AG10803 (cell line): ENCODE data around the gene WSB1.
"Not testable (repeated sequence)": the region's sequence is repeated elsewhere in the genome, so short reads cannot be mapped to it uniquely, and the experiment has no call there.

Experiments
- DNase-seq: peaks from one replicate; pipeline ENCODE4 v3.0.0; 2010; ENCODE audit warnings: low read depth
- H3K4me3 ChIP-seq: 2 replicates; pipeline ENCODE4 v1.5.1; 2011; ENCODE audit warnings: mild to moderate bottlenecking, low read length, control low read depth
- CTCF ChIP-seq: conservative IDR thresholded peaks from 2 replicates; pipeline ENCODE4 v1.5.1; 2011; ENCODE audit warnings: mild to moderate bottlenecking, low read length, control low read depth, inconsistent platforms

Gene WSB1

GRCh38 chr17:27268394-27269085 is 25.4 kb upstream of the WSB1 start:
- DNase-seq = no peak
- TF ChIP-seq CTCF = no peak
- H3K4me3 ChIP-seq = no peak overlapping the region

- no peak for TF ChIP-seq CTCF
- no peak overlapping the region for H3K4me3 ChIP-seq
- no peak for DNase-seq
Observed at GRCh38 chr17:27269201-27269600, 24.7 kb upstream of the WSB1 start.

- H3K4me3 ChIP-seq = no peak overlapping the region
- no peak for DNase-seq
- TF ChIP-seq CTCF = no peak
Observed at GRCh38 chr17:27269974-27270373, 23.9 kb upstream of the WSB1 start.

DNA sequence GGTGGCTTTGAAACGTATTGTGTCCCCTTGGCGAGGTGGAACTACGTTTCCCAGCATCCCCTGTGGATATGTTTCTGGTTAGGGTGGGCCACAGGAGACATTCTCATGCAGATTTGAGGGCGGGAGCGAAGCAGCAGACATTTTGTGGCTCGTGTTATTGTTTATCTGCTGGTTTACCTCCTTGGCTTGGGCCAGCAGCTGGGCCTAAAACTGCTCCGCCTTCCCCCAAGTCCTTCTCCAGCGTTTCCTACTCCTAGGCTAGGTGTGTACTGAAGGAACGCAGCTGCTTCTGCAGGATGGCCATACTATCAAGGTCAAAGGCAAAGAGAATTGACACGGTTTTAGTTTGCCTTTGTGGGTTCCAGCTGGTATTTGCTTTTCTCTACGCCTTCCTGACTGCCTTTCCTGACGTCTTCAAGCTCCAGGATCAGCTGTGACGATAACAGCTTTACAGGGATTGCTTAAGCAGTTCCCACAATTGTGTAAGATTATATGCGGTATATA is 17.2 kb upstream of the WSB1 start:
- no peak for DNase-seq
- H3K4me3 ChIP-seq = no peak overlapping the region
- no peak for TF ChIP-seq CTCF

GRCh38 chr17:27279132-27279531 is 14.8 kb upstream of the WSB1 start:
- DNase-seq, H3K4me3 ChIP-seq: not testable (repeated sequence)

DNA sequence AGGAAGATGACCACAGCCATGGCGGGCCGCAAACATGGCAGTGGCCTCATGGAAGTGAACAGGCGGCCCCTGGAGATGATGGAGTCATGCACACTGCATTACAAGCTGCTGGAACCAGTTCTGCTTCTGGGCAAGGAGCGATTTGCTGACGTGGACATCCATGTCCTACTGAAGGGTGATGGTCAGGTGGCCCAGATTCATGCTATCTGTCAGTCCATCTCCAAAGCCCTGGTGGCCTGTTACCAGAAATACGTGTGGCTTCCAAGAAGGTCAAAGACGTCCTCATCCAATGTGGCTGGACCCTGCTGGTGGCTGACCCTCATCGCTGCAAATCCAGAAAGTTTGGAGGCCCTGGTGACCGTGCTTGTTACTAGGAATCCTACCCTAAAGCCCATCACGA is 13.4 kb upstream of the WSB1 start:
- no peak for DNase-seq
- no peak overlapping the region for H3K4me3 ChIP-seq
- no peak for TF ChIP-seq CTCF

- H3K4me3 ChIP-seq = no peak overlapping the region
- DNase-seq = no peak
- TF ChIP-seq CTCF = no peak
Observed at GRCh38 chr17:27281438-27281837, 12.5 kb upstream of the WSB1 start.
